DND-41 (cell line): ENCODE results near the gene C1orf167.

Source experiments
- ATAC-seq: fragments of 200-7000 bp; cut with Tn5 transposase; 3 replicates; pipeline ENCODE4 v1.9.1; 2021; ENCODE audit warnings: low read depth; ENCODE audit not compliant: insufficient read depth
- DNase-seq: peaks from one replicate; pipeline ENCODE4 v3.0.0-alpha.2; 2020
- H2AFZ ChIP-seq: 2 replicates; pipeline ENCODE4 v1.6.0; 2012; ENCODE audit warnings: low read depth, low read length
- H3K27ac ChIP-seq: 2 replicates; pipeline ENCODE4 v1.5.1; 2012; ENCODE audit warnings: low read length, inconsistent platforms
- H3K27me3 ChIP-seq: fragments of 200-600 bp; sonication (generic); 2 replicates; pipeline ENCODE4 v1.6.0; 2012; ENCODE audit warnings: low read length, mild to moderate bottlenecking, inconsistent platforms; ENCODE audit not compliant: insufficient read depth, poor library complexity
- H3K36me3 ChIP-seq: 2 replicates; pipeline ENCODE4 v1.5.1; 2012; ENCODE audit warnings: low read length, inconsistent platforms; ENCODE audit not compliant: insufficient read depth
- H3K4me1 ChIP-seq: 2 replicates; pipeline ENCODE4 v1.5.1; 2012; ENCODE audit warnings: mild to moderate bottlenecking, low read length; ENCODE audit not compliant: insufficient read depth
- H3K4me2 ChIP-seq: 2 replicates; pipeline ENCODE4 v1.6.0; 2012; ENCODE audit warnings: mild to moderate bottlenecking, moderate library complexity, low read length, inconsistent platforms; ENCODE audit not compliant: insufficient read depth
- H3K4me3 ChIP-seq, 2 experiments: fragments of 200-600 bp in 1 of 2; shearing (Covaris generic) in 1 of 2; 2 replicates each; pipeline ENCODE4 v1.5.1; 2012 to 2016; ENCODE audit warnings: inconsistent platforms in 2 of 2, low read length in 2 of 2, mild to moderate bottlenecking in 2 of 2, low read depth in 1 of 2, moderate library complexity in 1 of 2
- H3K79me2 ChIP-seq: 2 replicates; pipeline ENCODE4 v1.6.0; 2012; ENCODE audit warnings: low read length, inconsistent platforms; ENCODE audit not compliant: insufficient read depth
- H3K9ac ChIP-seq: 2 replicates; pipeline ENCODE4 v1.6.0; 2012; ENCODE audit warnings: low read depth, mild to moderate bottlenecking, inconsistent platforms, low read length, moderate library complexity
- H3K9me3 ChIP-seq: 2 replicates; pipeline ENCODE4 v1.5.1; 2012; ENCODE audit warnings: low read length, moderate library complexity, mild to moderate bottlenecking, inconsistent platforms; ENCODE audit not compliant: insufficient read depth, severe bottlenecking
- H4K20me1 ChIP-seq: 2 replicates; pipeline ENCODE4 v1.6.0; 2012; ENCODE audit warnings: low read length; ENCODE audit not compliant: insufficient read depth
- EZH2 ChIP-seq: IDR thresholded peaks from 3 replicates; pipeline ENCODE4 v1.6.1; 2012; ENCODE audit warnings: borderline replicate concordance, low read depth, mild to moderate bottlenecking, moderate library complexity, low read length, inconsistent platforms; ENCODE audit not compliant: severe bottlenecking
- TF ChIP-seq, protein P1 (sequence below): IDR thresholded peaks from 2 replicates; pipeline ENCODE4 v1.5.1; 2012; ENCODE audit warnings: borderline replicate concordance, low read length, moderate library complexity, mild to moderate bottlenecking; ENCODE audit not compliant: poor library complexity, severe bottlenecking; ENCODE audit errors: extremely low read depth

The C1orf167 gene

DNA sequence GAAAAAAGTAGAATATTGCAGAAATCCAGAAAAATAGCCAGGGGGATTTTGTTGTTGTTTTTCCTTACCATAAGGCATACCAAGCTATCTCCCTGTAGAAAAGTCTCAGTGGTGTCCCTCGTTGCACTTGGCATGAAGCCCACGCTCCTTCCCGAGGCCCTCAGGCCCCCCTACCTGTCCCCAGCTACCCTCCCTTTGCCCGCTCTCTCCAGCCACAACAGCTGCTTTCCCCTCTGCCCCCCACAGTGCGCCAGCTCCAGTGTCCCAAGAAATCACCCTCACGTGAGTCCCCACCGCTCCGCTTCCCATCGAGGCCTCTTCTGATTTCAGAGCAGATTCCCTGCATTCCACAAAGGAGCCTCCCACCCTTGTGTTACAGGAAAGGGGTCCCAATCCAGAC, 17.7 kb upstream of the C1orf167 start:
- DNase-seq (no peak), ATAC-seq (no peak)
- Histone ChIP-seq H3K27me3 (no peaks in the 10 kb centered on the region), H2AFZ (no peak overlapping the region), H3K36me3 (no peaks in the 10 kb centered on the region), H3K79me2 (no peaks in the 10 kb centered on the region), H3K4me2 (no peak overlapping the region), H3K27ac (no peak overlapping the region), H3K4me3 (no peak overlapping the region), H3K9me3 (no peaks in the 10 kb centered on the region), H4K20me1 (peaks cover 25% of the 10 kb centered on the region), H3K9ac (no peak overlapping the region), H3K4me1 (peaks cover 22% of the 10 kb centered on the region)
- TF ChIP-seq EZH2 = no peak

DNA sequence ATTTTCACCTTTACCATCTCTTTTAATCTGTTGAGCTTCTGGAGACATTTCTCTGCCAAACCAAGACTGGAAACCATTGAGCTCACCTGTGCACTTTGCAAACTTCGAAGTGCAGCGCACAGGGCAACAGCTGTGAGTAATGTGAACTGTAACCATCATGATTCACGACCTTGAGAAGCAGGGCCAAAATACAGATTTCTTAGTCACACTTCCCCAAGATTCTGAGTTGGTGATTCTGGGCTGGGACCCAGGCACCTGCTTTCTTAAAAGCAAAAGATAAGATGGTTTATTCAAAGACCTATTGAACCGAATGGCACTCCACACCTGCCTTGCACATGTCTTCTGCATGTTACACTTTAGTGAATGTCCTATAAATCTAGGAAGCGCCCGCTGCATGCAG, 15.9 kb upstream of the C1orf167 start:
- no peak for ATAC-seq
- no peaks in the 10 kb centered on the region for H3K79me2 ChIP-seq
- no peaks in the 10 kb centered on the region for H3K9me3 ChIP-seq
- no peak overlapping the region for H3K9ac ChIP-seq
- H3K4me2 ChIP-seq = no peak overlapping the region
- H3K27ac ChIP-seq = no peak overlapping the region
- H2AFZ ChIP-seq = no peak overlapping the region
- peaks cover 12% of the 10 kb centered on the region for H3K4me1 ChIP-seq
- H3K4me3 ChIP-seq = no peak overlapping the region
- peaks cover 12% of the 10 kb centered on the region; the same call in 1 of the 2 replicates for H4K20me1 ChIP-seq
- TF ChIP-seq, protein P1, sequence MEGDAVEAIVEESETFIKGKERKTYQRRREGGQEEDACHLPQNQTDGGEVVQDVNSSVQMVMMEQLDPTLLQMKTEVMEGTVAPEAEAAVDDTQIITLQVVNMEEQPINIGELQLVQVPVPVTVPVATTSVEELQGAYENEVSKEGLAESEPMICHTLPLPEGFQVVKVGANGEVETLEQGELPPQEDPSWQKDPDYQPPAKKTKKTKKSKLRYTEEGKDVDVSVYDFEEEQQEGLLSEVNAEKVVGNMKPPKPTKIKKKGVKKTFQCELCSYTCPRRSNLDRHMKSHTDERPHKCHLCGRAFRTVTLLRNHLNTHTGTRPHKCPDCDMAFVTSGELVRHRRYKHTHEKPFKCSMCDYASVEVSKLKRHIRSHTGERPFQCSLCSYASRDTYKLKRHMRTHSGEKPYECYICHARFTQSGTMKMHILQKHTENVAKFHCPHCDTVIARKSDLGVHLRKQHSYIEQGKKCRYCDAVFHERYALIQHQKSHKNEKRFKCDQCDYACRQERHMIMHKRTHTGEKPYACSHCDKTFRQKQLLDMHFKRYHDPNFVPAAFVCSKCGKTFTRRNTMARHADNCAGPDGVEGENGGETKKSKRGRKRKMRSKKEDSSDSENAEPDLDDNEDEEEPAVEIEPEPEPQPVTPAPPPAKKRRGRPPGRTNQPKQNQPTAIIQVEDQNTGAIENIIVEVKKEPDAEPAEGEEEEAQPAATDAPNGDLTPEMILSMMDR = no peak
- TF ChIP-seq EZH2 = no peak
- no peaks in the 10 kb centered on the region for H3K36me3 ChIP-seq
- H3K27me3 ChIP-seq = no peaks in the 10 kb centered on the region
- no peak for DNase-seq

DNA sequence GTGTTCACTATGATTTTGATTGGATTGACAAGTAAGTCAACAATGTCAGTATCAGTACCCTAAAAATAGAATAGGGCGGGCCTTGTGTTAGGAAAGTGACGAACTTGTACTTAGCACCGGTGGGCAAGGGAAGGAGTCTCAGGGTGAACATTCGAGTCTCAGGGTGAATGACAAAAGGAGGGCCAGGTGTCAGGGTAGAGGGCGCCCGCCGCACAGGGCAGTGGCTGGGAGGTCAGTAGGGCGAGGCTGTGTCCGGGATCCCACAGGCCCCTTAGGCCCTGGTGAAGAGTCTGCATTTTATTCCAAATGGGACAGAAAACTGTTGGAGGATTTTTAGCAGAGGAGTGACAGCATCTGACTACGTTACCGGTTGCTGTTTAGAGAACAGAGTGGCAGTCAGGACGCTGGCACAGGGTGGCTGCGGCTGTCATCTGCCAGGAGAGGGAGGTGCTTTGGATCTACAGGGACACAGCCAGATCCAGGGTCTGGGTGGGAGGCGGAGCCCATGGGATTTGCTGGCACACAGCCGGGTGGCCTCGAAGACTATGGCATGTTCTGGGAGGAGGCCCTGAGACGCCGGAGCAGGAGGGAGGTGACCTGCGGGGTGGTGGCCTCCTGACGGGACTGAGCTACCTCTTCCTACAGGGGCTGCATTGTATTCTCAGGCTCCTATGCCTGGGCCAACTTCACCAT, 15.1 kb upstream of the C1orf167 start:
- no peak overlapping the region for H3K27ac ChIP-seq
- no peak overlapping the region for H3K4me3 ChIP-seq
- no peaks in the 10 kb centered on the region for H3K36me3 ChIP-seq
- no peak overlapping the region for H3K4me2 ChIP-seq
- no peaks in the 10 kb centered on the region for H3K9me3 ChIP-seq
- H3K27me3 ChIP-seq = no peaks in the 10 kb centered on the region
- no peak overlapping the region for H3K9ac ChIP-seq
- DNase-seq (no peak), ATAC-seq (no peak)
- peaks cover 7% of the 10 kb centered on the region; the same call in 1 of the 2 replicates for H4K20me1 ChIP-seq
- no peaks in the 10 kb centered on the region for H3K79me2 ChIP-seq
- peaks cover 3% of the 10 kb centered on the region for H3K4me1 ChIP-seq
- H2AFZ ChIP-seq = no peak overlapping the region
- TF ChIP-seq EZH2 = no peak

DNA sequence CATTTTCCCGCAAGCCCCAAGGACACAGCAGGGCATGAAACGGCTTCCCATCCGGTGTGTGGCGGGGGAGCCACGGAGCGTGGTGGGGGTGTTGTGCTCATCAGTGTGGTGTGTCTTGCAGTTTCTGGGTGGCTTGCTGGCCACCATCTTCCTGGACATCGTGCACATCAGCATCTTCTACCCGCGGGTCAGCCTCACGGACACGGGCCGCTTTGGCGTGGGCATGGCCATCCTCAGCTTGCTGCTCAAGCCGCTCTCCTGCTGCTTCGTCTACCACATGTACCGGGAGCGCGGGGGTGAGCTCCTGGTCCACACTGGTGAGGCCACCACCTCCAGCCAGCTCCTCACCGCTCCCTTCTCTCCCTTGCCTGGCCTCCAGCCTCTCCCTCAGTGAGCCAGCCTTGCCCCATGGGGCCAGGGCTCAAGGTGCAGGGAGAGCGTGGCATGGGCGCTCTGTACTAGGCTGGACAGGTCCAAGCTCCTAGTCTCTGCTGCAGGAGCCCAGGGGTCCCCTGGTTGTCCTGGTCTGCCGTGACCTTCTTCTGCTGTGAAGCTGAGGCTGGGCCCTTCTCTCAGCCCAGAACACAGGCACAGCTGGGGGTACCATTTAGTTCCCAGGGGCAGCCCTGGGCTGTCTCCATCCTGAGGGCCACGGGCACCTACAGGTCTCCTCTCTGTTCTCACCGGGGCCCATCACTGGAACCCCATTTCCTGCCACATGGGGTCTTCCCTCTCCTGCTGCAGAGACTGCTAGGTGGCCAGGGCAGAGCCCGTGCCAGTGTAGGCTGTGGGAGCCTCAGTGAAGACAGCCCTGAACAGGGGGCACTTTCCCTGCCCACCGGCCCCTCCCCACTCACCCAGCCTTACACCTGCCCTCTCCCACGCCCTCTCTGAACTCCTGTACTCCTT, 13.4 kb upstream of the C1orf167 start:
- no peaks in the 10 kb centered on the region for H3K79me2 ChIP-seq
- no peaks in the 10 kb centered on the region for H3K4me1 ChIP-seq
- H3K36me3 ChIP-seq = no peaks in the 10 kb centered on the region
- H3K4me3 ChIP-seq = no peak overlapping the region
- DNase-seq (no peak), ATAC-seq (no peak; the same call in 1 of the 3 replicates)
- no peak overlapping the region for H3K4me2 ChIP-seq
- peaks cover 3% of the 10 kb centered on the region; the same call in 1 of the 2 replicates for H4K20me1 ChIP-seq
- H3K27me3 ChIP-seq = no peaks in the 10 kb centered on the region
- no peaks in the 10 kb centered on the region for H3K9me3 ChIP-seq
- TF ChIP-seq, protein P1 = no peak
- no peak for TF ChIP-seq EZH2
- no peak overlapping the region for H3K9ac ChIP-seq
- no peak overlapping the region for H3K27ac ChIP-seq
- no peak overlapping the region for H2AFZ ChIP-seq
